IMR-90 (cell line): ENCODE data around the gene SRPX2.

Source experiments
- BHLHE40 ChIP-seq: fragments of 150-350 bp; IDR thresholded peaks from 2 replicates; pipeline ENCODE4 v1.6.1; 2016; ENCODE audit warnings: mild to moderate bottlenecking, low read depth, low read length
- CTCF ChIP-seq: conservative IDR thresholded peaks from 2 replicates; pipeline ENCODE4 v1.5.1; 2012; ENCODE audit warnings: mild to moderate bottlenecking, low read depth, low read length, improper control_type of control experiment
- FOS ChIP-seq: fragments of 150-350 bp; IDR thresholded peaks from 2 replicates; pipeline ENCODE4 v1.6.1; 2016; ENCODE audit warnings: low read depth, low read length
- MXI1 ChIP-seq: IDR thresholded peaks from 2 replicates; pipeline ENCODE4 v1.6.1; 2012; ENCODE audit warnings: low read depth, mild to moderate bottlenecking, low read length, moderate library complexity, borderline replicate concordance
- NFE2L2 ChIP-seq: fragments of 150-350 bp; IDR thresholded peaks from 2 replicates; pipeline ENCODE4 v1.6.1; 2016; ENCODE audit warnings: low read depth, mild to moderate bottlenecking, low read length
- POLR2A ChIP-seq: IDR thresholded peaks from 2 replicates; pipeline ENCODE4 v1.6.1; 2012; ENCODE audit warnings: mild to moderate bottlenecking, low read depth, low read length
- RAD21 ChIP-seq: IDR thresholded peaks from 2 replicates; pipeline ENCODE4 v1.6.1; 2012; ENCODE audit warnings: low read length, improper control_type of control experiment
- RCOR1 ChIP-seq: IDR thresholded peaks from 2 replicates; pipeline ENCODE4 v1.6.1; 2012; ENCODE audit warnings: mild to moderate bottlenecking, low read length, improper control_type of control experiment; ENCODE audit not compliant: insufficient replicate concordance
- RFX5 ChIP-seq: IDR thresholded peaks from 2 replicates; pipeline ENCODE4 v1.8.0; 2012; ENCODE audit warnings: low read depth, mild to moderate bottlenecking, low read length, moderate library complexity
- USF2 ChIP-seq: fragments of 150-350 bp; IDR thresholded peaks from 2 replicates; pipeline ENCODE4 v1.6.1; 2017; ENCODE audit warnings: mild to moderate bottlenecking, antibody characterized with exemption, low read length, low read depth

GRCh38 chrX:100685284-100685996, 41.4 kb downstream of the SRPX2 start:
- TF ChIP-seq USF2 (no peak), CTCF (peak; percentile 96), RCOR1 (no peak), POLR2A (no peak), NFE2L2 (no peak), MXI1 (no peak), FOS (no peak), RAD21 (peak; percentile 81), BHLHE40 (no peak), RFX5 (no peak)
